Measurements from ENCODE around the gene AHRR.
"Not testable (repeated sequence)": the region's sequence is repeated elsewhere in the genome, so short reads cannot be mapped to it uniquely, and the experiment has no call there.

AHRR gene

GRCh38 chr5:321230-321725 is at the start of gene AHRR:
AHRR (plus strand) TSS chr5:321714; CDS start chr5:343903, 22,189 bp downstream.
- H3K27me3 Mint-ChIP-seq: peaks cover 18% of the 10 kb centered on the region
- H3K4me3 Mint-ChIP-seq: peak within 1 kb of the TSS; percentile 75
- no peaks in the 10 kb centered on the region for H3K9me3 Mint-ChIP-seq
- ATAC-seq (peak; percentile 60), DNase-seq (peak; percentile 69)
- peak within 1 kb of the TSS; percentile 49 for H3K27ac Mint-ChIP-seq
- peaks cover 8% of the 10 kb centered on the region for H3K36me3 Mint-ChIP-seq (ENCODE audit: low read depth)
- H3K4me1 Mint-ChIP-seq: peaks cover 22% of the 10 kb centered on the region

- Mint-ChIP-seq H3K27ac (peak overlapping the region; percentile 97), H3K4me3 (peak overlapping the region; percentile 91), H3K4me1 (peaks cover 40% of the 10 kb centered on the region), H3K36me3 (ENCODE audit: low read depth) (peaks cover 20% of the 10 kb centered on the region)
- H3K27me3 Mint-ChIP-seq, H3K9me3 Mint-ChIP-seq: not testable (repeated sequence)
- DNase-seq (peak; percentile 13), ATAC-seq (peak; percentile 5)
Measured at GRCh38 chr5:271828-272167, 49.7 kb upstream of the AHRR start.

- H3K36me3 Mint-ChIP-seq (ENCODE audit: low read depth): peaks cover 20% of the 10 kb centered on the region
- not testable (repeated sequence) for ATAC-seq, H3K27me3 Mint-ChIP-seq, DNase-seq, H3K9me3 Mint-ChIP-seq
- peaks cover 40% of the 10 kb centered on the region for H3K4me1 Mint-ChIP-seq
- H3K27ac Mint-ChIP-seq: peak overlapping the region; percentile 60
- H3K4me3 Mint-ChIP-seq: peak overlapping the region; percentile 72
Measured at GRCh38 chr5:273091-273490, 48.4 kb upstream of the AHRR start.

DNA sequence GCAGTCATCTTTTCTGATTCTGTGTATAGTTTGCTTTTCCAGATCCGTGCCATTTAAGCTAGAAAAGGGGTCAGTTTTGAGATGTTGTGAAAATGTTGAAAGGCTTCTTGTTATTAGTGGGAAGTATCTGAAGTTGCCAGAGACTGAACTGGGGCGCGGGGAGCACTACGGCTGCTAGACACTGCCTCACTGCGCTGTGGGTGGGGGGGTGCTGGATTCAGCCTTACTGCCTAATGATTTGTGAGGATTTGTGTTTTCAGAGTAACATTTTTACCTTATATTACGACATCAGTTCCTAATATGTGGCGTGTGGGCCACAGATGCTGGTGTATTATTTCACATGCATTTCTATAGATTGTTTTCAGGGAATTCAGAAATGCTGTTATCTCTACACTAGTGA is 48.0 kb upstream of the AHRR start:
- ATAC-seq, H3K27me3 Mint-ChIP-seq, DNase-seq, H3K9me3 Mint-ChIP-seq: not testable (repeated sequence)
- H3K27ac Mint-ChIP-seq: peak overlapping the region; percentile 60
- H3K36me3 Mint-ChIP-seq (ENCODE audit: low read depth): peaks cover 20% of the 10 kb centered on the region
- H3K4me3 Mint-ChIP-seq: peak overlapping the region; percentile 72
- H3K4me1 Mint-ChIP-seq: peaks cover 40% of the 10 kb centered on the region

DNA sequence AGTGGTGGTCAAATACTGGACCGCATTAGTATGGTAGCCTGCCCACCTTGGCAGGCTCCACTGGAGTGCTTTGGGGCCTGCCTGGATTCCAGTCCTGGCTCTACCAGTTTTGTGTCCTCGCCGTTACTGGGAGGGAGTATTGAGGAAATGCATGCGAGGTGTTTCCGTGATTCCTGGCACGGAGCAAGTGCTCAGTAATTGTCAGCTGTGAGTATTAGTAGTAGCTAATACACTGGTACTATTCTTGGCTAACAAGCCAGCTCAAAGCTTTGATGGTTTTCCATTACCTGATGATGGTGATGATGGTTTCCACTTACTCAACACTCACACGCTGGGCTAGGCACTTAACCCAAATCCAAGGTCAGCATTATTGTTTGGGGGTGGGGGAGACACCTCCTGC is 47.2 kb upstream of the AHRR start:
- ATAC-seq, H3K9me3 Mint-ChIP-seq, DNase-seq, H3K27ac Mint-ChIP-seq, H3K27me3 Mint-ChIP-seq, H3K4me3 Mint-ChIP-seq: not testable (repeated sequence)
- peaks cover 44% of the 10 kb centered on the region for H3K4me1 Mint-ChIP-seq
- peaks cover 20% of the 10 kb centered on the region for H3K36me3 Mint-ChIP-seq (ENCODE audit: low read depth)

GRCh38 chr5:278646-279045 is 42.9 kb upstream of the AHRR start:
- Mint-ChIP-seq H3K9me3 (no peaks in the 10 kb centered on the region), H3K4me3 (no peak overlapping the region), H3K36me3 (ENCODE audit: low read depth) (peaks cover 33% of the 10 kb centered on the region), H3K27ac (no peak overlapping the region), H3K27me3 (no peaks in the 10 kb centered on the region), H3K4me1 (peaks cover 49% of the 10 kb centered on the region)
- ATAC-seq: no peak
- no peak for DNase-seq

GRCh38 chr5:279051-279665 is 42.4 kb upstream of the AHRR start:
- DNase-seq, H3K27ac Mint-ChIP-seq, H3K9me3 Mint-ChIP-seq, H3K27me3 Mint-ChIP-seq, H3K4me3 Mint-ChIP-seq, ATAC-seq: not testable (repeated sequence)
- Mint-ChIP-seq H3K36me3 (ENCODE audit: low read depth) (peaks cover 36% of the 10 kb centered on the region), H3K4me1 (peaks cover 49% of the 10 kb centered on the region)

DNA sequence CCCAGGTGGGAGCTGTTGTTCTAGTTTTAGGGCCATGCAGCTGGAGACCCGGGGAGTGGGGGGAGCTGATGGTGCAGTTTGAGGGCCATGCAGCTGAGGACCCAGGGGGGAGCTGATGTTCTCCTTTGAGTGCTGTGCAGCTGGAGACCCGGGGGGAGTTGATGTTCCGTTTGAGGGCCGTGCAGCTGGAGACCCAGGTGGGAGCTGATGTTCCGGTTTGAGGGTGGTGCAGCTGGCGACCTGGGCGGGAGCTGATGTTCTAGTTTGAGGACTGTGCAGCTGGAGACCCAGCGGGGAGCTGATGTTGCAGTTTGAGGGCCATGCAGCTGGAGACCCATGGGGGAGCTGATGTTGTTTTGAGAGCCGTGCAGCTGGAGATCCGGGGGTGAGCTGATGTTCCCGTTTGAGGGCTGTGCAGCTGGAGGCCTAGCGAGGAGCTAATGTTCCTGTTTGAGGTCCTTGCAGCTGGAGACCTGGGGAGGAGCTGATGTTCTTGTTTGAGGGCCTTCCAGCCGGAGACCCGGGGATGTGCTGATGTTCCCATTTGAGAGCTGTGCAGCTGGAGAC is 35.4 kb upstream of the AHRR start:
- no peak overlapping the region for H3K27ac Mint-ChIP-seq
- H3K9me3 Mint-ChIP-seq: no peaks in the 10 kb centered on the region
- no peaks in the 10 kb centered on the region for H3K27me3 Mint-ChIP-seq
- H3K36me3 Mint-ChIP-seq (ENCODE audit: low read depth): peaks cover 40% of the 10 kb centered on the region
- H3K4me3 Mint-ChIP-seq: no peak overlapping the region
- H3K4me1 Mint-ChIP-seq: peaks cover 31% of the 10 kb centered on the region
- DNase-seq (no peak), ATAC-seq (no peak)

DNA sequence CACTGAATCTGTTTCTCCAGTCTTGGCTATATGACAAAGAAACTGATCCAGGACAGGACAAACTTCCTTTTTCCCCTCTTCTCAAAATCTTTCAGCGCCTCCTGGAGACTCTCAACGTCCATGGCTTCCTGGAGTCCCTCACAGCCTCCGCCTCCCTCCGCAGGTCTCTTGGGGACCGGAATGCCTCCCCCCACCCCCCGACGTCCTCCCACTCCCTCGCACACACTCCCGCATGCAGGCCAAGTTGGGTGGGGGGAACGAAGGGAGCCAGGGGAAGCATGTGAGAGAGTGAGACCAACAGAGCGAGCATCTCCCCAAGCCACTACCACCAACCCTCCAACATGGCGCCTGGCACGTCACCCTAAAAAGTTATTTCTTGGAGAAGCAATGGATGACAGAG is 31.3 kb upstream of the AHRR start:
- not testable (repeated sequence) for H3K9me3 Mint-ChIP-seq, H3K4me3 Mint-ChIP-seq, H3K4me1 Mint-ChIP-seq, DNase-seq, H3K27me3 Mint-ChIP-seq, H3K27ac Mint-ChIP-seq, ATAC-seq
- H3K36me3 Mint-ChIP-seq (ENCODE audit: low read depth): peaks cover 34% of the 10 kb centered on the region

DNA sequence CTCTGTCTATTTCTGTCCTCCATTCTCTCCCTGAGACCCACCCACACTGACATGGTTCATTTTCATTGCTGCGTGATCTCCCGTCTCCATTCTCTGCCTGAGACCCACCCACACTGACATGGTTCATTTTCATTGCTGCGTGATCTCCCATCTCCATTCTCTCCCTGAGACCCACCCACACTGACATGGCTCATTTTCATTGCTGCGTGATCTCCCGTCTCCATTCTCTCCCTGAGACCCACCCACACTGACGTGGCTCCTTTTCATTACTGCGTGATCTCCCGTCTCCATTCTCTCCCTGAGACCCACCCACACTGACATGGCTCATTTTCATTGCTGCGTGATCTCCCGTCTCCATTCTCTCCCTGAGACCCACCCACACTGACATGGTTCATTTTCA is 30.2 kb upstream of the AHRR start:
- Mint-ChIP-seq H3K4me1 (peaks cover 17% of the 10 kb centered on the region), H3K36me3 (ENCODE audit: low read depth) (peaks cover 30% of the 10 kb centered on the region)
- H3K4me3 Mint-ChIP-seq, H3K27me3 Mint-ChIP-seq, H3K27ac Mint-ChIP-seq, DNase-seq, ATAC-seq, H3K9me3 Mint-ChIP-seq: not testable (repeated sequence)

DNA sequence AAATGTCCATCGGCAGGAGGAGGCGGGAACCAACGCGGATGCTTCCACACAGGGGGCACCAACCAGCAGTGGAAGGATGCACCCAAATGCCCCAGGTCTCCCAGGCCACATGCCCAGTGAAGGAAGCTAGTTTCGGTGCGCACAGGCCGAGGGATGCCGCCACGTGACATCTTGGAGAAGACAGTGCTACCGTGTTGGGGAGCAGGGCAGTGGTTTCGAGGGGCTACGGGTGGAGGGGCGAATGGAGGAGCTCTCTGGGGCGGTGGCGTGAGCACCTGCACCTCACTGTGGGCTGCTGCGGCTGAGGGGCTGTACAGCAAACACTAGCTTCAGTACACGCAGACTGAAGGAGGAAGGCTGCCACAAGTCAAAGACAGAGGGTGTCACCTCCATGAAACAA is 26.7 kb upstream of the AHRR start:
- Mint-ChIP-seq H3K4me1 (peaks cover 25% of the 10 kb centered on the region), H3K36me3 (ENCODE audit: low read depth) (peaks cover 25% of the 10 kb centered on the region)
- not testable (repeated sequence) for ATAC-seq, DNase-seq, H3K27ac Mint-ChIP-seq, H3K27me3 Mint-ChIP-seq, H3K9me3 Mint-ChIP-seq, H3K4me3 Mint-ChIP-seq

- peaks cover 22% of the 10 kb centered on the region for H3K36me3 Mint-ChIP-seq (ENCODE audit: low read depth)
- H3K27me3 Mint-ChIP-seq, H3K9me3 Mint-ChIP-seq, ATAC-seq, DNase-seq, H3K27ac Mint-ChIP-seq, H3K4me3 Mint-ChIP-seq: not testable (repeated sequence)
- H3K4me1 Mint-ChIP-seq: peaks cover 27% of the 10 kb centered on the region
Measured at GRCh38 chr5:296207-296606, 25.3 kb upstream of the AHRR start.

DNA sequence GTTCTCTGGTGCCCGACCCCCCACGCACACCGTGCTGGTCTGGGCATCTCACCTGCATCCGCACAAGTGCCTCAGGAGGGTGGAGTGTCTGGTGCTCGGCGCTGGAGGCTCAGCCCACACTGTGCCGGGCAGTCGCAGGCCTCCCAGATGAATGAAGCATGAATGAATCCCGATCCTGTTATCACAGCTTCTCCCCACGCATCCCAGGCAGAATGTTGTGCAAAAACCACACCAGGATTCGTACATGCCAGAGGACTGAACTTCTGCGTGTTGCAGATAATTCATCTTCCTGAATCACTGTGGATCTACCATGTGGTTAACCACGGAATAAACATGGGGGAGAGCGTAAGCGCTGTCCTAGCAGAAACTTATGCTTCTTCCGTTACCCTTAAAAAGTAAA is 24.6 kb upstream of the AHRR start:
- not testable (repeated sequence) for DNase-seq, H3K9me3 Mint-ChIP-seq, H3K27ac Mint-ChIP-seq, H3K4me3 Mint-ChIP-seq, H3K27me3 Mint-ChIP-seq
- H3K4me1 Mint-ChIP-seq: peaks cover 32% of the 10 kb centered on the region
- peak; percentile 81 for ATAC-seq
- peaks cover 16% of the 10 kb centered on the region for H3K36me3 Mint-ChIP-seq (ENCODE audit: low read depth)

DNA sequence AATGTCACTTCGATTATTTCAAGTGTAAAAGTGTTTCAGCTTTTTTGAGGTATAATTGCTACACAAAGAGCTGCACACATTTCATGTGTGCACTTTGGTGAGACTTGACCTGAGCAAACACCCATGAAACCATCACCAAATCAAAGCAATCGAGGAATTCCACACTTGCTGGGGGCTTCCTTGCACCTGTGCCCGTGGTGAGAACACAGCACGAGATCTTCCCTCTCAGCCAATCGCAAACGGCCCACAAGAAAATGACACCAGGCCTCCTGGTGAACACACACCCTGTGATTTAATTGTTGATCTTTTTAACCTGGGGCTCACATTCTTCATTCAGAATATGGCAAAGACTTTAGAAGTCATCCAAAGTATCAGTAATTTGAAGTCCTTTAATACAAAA is 24.1 kb upstream of the AHRR start:
- Mint-ChIP-seq H3K4me1 (peaks cover 32% of the 10 kb centered on the region), H3K36me3 (ENCODE audit: low read depth) (peaks cover 13% of the 10 kb centered on the region), H3K27ac (peak overlapping the region; percentile 68)
- DNase-seq, H3K4me3 Mint-ChIP-seq, H3K27me3 Mint-ChIP-seq, H3K9me3 Mint-ChIP-seq: not testable (repeated sequence)
- ATAC-seq: peak; percentile 11

DNA sequence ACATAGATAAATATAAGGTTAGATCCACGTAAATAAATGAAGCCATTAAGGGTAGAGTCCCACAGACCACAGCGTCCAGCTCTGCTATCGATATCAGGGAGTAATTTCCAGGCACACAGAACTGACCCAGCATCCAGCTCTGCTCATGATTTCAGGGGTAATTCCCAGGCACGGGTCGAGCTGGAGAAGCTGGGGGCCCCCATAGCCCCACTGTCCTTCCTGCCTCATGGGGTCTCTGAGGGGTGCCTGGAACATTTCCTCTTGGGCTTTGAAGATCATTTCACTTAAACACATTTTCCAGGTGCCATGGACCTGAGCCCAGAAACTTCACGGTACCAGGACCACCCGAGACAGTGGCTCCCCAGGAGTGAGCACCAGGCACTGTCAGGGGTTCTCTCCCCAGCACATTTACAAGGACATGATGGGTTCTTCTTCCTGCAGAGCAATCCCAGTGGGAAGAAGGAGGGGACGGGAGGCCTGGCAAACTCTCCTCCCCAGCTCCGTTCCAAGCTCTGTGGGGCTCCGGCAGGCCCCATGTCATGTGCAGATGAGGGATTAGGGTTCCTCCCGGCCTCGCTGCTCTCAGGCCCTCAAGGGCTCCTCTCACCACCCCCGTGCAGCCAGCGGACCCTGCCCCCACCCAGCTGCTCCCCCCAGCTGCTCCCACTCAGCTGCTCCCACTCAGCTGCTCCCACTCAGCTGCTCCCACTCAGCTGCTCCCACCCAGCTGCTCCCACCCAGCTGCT is 23.4 kb upstream of the AHRR start:
- not testable (repeated sequence) for H3K27ac Mint-ChIP-seq; H3K27me3 Mint-ChIP-seq; H3K4me3 Mint-ChIP-seq; H3K36me3 Mint-ChIP-seq (ENCODE audit: low read depth); ATAC-seq; H3K9me3 Mint-ChIP-seq; DNase-seq
- peaks cover 32% of the 10 kb centered on the region for H3K4me1 Mint-ChIP-seq
